ENCODE results near the gene ARRDC5. TPM values are rescaled to one million over a fixed set of nuclear protein-coding genes. Genes with fewer than 3 reads are reported as not detected.
"Not testable (repeated sequence)": the region's sequence is repeated elsewhere in the genome, so short reads cannot be mapped to it uniquely, and the experiment has no call there.

ARRDC5 gene
- total RNA-seq, 5 donors from 2014 or later (not counting 1 experiment from before 2014, with no cell fraction given) = 8.1 to 21.7 (median 15.8) TPM

DNA sequence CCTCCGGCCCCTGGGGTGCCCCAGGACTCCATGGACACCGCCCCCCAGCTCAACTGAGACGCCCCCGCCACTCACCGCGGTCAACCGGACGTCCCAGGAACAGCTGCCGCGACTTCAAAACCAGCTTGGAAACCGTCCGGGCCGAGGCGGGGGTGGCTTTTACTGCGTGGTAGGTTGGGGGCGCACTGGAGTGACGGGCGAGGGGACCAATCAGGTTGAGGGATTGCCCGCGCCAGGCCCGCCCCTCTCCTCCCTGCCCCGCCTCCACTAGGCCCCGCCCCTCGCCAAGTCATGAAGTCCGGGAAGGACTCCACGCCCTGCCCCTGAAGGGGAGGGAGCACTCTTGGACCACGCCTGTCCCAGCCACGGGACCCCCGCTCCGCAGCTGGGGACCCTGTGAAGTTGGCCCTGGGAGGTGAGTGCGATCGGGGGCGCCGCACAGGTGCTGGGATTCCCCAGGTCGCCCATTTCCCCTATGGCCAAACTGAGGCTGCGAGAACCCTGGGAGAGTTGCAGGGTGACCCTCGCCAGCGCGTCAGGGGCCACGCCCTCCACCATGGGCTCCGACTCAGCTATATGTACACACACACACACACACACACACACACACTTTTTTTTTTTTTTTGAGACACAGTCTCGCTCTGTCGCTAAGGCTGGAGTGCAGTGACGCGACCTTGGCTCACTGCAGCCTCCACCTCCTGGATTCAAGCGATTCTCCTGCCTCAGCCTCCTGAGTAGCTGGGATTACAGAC lies 35.0 kb downstream of the ARRDC5 start, which contains the start of gene PLIN3:
Gene PLIN3, minus strand, starts transcription at position 134 of the 752 bp plus-strand sequence. CDS start 6,273 bp downstream, outside the sequence.
- H3K27ac Mint-ChIP-seq = peak within 1 kb of the TSS; percentile 79 to 87
- peaks cover 9 to 17% (median 14%) of the 10 kb centered on the region in 3 donors for H3K4me1 Mint-ChIP-seq
- Histone ChIP-seq H3K4me3 (ENCODE audit: control insufficient read depth in 1 of 2, extremely low read depth in 1 of 2, low read length in 1 of 2) (peak within 1 kb of the TSS; percentile 53 to 87), H3K27ac (ENCODE audit: low read length) (peak within 1 kb of the TSS; percentile 19), H3K36me3 (ENCODE audit: control insufficient read depth in 2 of 2, extremely low read depth in 1 of 2, insufficient read depth in 1 of 2, low read length in 1 of 2) (no peaks in the 10 kb centered on the region), H3K9me3 (no peaks in the 10 kb centered on the region), H3K4me1 (ENCODE audit: control insufficient read depth in 1 of 2, extremely low read depth in 1 of 2, insufficient read depth in 2 of 2, low read length in 2 of 2) (peaks cover 0 to 29% of the 10 kb centered on the region in 2 experiments), H3K27me3 (replicated peaks in 1 of 2; ENCODE audit: control insufficient read depth in 2 of 2, extremely low read depth in 1 of 2, insufficient read depth in 2 of 2, low read length in 1 of 2) (peaks cover 0 to 9% of the 10 kb centered on the region in 2 experiments)
- H3K4me3 Mint-ChIP-seq = peak within 1 kb of the TSS; percentile 78 to 81 (median 80)
- ChIA-PET CTCF (interaction anchor here in 1 of 2 donors (1.1 to 1.4 kb wide), 2 partner anchors 44 to 101 kb away, joined by 3 to 7 read pairs; partner anchors contain the start of gene KDM4B), POLR2A (interaction anchor here in 1 of 2 donors (0.6 kb wide), 1 partner anchor 34 kb away, joined by 3 read pairs; no protein-coding TSS in a partner anchor)
- ATAC-seq (replicated peaks in 1 of 4) (peak; percentile 94 to 96 (median 95)), DNase-seq (peak; percentile 62 to 91 (median 83))
- H3K27me3 Mint-ChIP-seq = peaks cover 0 to 8% of the 10 kb centered on the region in 2 donors
- no peaks in the 10 kb centered on the region for H3K36me3 Mint-ChIP-seq
- whole genome bisulfite sequencing (ENCODE audit: insufficient coverage) = 12% methylated on average over 21 of the region's 46 CpGs
- no peaks in the 10 kb centered on the region for H3K9me3 Mint-ChIP-seq

DNA sequence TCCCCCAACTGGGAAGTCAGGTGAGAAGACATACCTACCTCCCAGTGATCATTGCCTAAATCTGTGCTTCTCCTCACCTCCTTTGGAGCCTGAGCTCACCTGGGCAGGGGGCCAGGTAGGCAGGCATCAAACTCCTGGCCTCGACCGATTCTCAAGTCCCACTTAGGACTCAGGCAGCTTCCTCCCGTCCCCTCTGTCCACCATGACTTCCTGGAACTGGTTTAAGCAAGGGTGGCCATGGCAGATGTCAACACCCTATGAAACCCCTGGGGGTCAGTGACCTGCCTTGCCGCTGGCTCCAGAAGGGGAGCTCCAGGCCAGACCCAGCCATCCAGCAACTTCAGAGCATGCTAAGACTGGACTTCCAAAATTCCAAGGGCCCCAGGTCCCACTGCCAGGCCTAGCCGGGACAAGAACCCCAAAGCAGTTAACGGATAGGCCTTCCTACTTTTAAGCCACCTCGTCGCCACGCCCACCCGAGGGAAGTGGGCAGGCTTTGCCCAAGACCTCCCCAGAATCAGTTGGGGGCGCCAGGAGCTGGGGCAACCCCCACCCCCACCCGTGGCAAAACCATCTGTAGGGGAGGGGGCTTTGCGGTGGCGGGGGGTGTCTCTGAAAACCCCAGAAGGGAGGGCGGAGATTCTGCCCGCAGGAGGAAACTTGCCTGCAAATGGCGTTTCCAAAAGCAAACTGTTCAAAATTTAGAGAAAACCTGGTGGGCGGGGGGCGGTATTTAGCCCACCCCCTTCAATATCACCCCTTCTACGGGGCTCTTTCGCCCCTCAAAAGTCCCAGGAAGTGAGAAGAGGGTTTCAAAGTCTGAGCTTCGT lies 35.9 kb downstream of the ARRDC5 start:
- Histone ChIP-seq H3K36me3 (ENCODE audit: control insufficient read depth in 2 of 2, extremely low read depth in 1 of 2, insufficient read depth in 1 of 2, low read length in 1 of 2) (no peaks in the 10 kb centered on the region), H3K4me3 (ENCODE audit: control insufficient read depth in 1 of 2, extremely low read depth in 1 of 2, low read length in 1 of 2) (peak overlapping the region; percentile 53 to 87), H3K4me1 (ENCODE audit: control insufficient read depth in 1 of 2, extremely low read depth in 1 of 2, insufficient read depth in 2 of 2, low read length in 2 of 2) (peaks cover 0 to 24% of the 10 kb centered on the region in 2 experiments), H3K27me3 (replicated peaks in 1 of 2; ENCODE audit: control insufficient read depth in 2 of 2, extremely low read depth in 1 of 2, insufficient read depth in 2 of 2, low read length in 1 of 2) (peaks cover 0 to 5% of the 10 kb centered on the region in 2 experiments), H3K9me3 (no peaks in the 10 kb centered on the region), H3K27ac (ENCODE audit: low read length) (peak overlapping the region; percentile 19)
- Mint-ChIP-seq H3K27ac (peak overlapping the region; percentile 79 to 87), H3K4me3 (peak overlapping the region; percentile 78 to 81 (median 80)), H3K36me3 (no peaks in the 10 kb centered on the region), H3K27me3 (peaks cover 0 to 4% of the 10 kb centered on the region in 2 donors), H3K4me1 (peaks cover 7 to 14% (median 10%) of the 10 kb centered on the region in 3 donors), H3K9me3 (no peaks in the 10 kb centered on the region)
- ChIA-PET CTCF (interaction anchor here in 1 of 2 donors (1.1 to 1.4 kb wide), 2 partner anchors 45 to 102 kb away, joined by 3 to 7 read pairs; partner anchors contain the start of gene KDM4B), POLR2A (interaction anchor here in 1 of 2 donors (0.6 kb wide), 1 partner anchor 33 kb away, joined by 3 read pairs; no protein-coding TSS in a partner anchor)
- 15% methylated on average over 5 of the region's 22 CpGs for WGBS (ENCODE audit: insufficient coverage)
- DNase-seq (peak in 34 of 35 experiments; percentile 11 to 67 (median 40)), ATAC-seq (replicated peaks in 1 of 4) (peak in 3 of 4 experiments; percentile 14 to 29 (median 18))

DNA sequence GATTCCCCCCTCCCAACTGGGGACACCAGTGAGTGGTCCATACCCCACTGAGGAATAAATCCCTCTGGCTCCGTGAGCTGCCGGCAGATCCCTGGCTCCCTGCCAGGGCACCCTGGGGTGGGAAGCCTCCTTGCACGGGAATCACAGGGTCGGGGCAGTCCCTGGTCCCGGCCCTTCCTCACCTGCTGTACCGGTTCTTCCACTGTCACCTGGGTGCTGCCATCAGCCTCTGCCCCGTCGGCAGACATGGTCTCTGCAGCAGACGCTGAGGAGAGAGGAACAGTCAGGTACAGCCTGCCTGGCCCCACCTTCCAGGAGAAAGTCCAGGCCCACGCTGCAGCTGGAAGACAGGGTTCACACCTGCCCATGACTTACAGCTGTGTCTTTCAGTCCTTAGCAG lies 41.5 kb downstream of the ARRDC5 start:
- no peaks in the 10 kb centered on the region for H3K27me3 Mint-ChIP-seq
- Histone ChIP-seq H3K36me3 (ENCODE audit: control insufficient read depth in 2 of 2, extremely low read depth in 1 of 2, insufficient read depth in 1 of 2, low read length in 1 of 2) (peaks cover 0 to 13% of the 10 kb centered on the region in 2 donors), H3K4me1 (ENCODE audit: control insufficient read depth in 1 of 2, extremely low read depth in 1 of 2, insufficient read depth in 2 of 2, low read length in 2 of 2) (peaks cover 0 to 1% of the 10 kb centered on the region in 2 experiments), H3K27ac (ENCODE audit: low read length) (no peak overlapping the region), H3K27me3 (replicated peaks in 1 of 2; ENCODE audit: control insufficient read depth in 2 of 2, extremely low read depth in 1 of 2, insufficient read depth in 2 of 2, low read length in 1 of 2) (no peaks in the 10 kb centered on the region), H3K9me3 (no peaks in the 10 kb centered on the region), H3K4me3 (ENCODE audit: control insufficient read depth in 1 of 2, extremely low read depth in 1 of 2, low read length in 1 of 2) (no peak overlapping the region)
- no peak overlapping the region for H3K27ac Mint-ChIP-seq
- no peak overlapping the region for H3K4me3 Mint-ChIP-seq
- POLR2A ChIA-PET = no interaction called here
- H3K36me3 Mint-ChIP-seq = no peaks in the 10 kb centered on the region
- peaks cover 0 to 4% (median 2%) of the 10 kb centered on the region in 3 donors for H3K4me1 Mint-ChIP-seq
- ATAC-seq (replicated peaks in 1 of 4) (no peak), DNase-seq (no peak)
- over 99% methylated on average over 10 of the region's 10 CpGs for WGBS (ENCODE audit: insufficient coverage)
- CTCF ChIA-PET = no interaction called here
- no peaks in the 10 kb centered on the region for H3K9me3 Mint-ChIP-seq

- peaks cover 0 to 3% (median 0%) of the 10 kb centered on the region in 3 donors for H3K4me1 Mint-ChIP-seq
- Histone ChIP-seq H3K9me3 (no peaks in the 10 kb centered on the region), H3K36me3 (ENCODE audit: control insufficient read depth in 2 of 2, extremely low read depth in 1 of 2, insufficient read depth in 1 of 2, low read length in 1 of 2) (peaks cover 3 to 13% of the 10 kb centered on the region in 2 donors), H3K4me1 (ENCODE audit: control insufficient read depth in 1 of 2, extremely low read depth in 1 of 2, insufficient read depth in 2 of 2, low read length in 2 of 2) (no peaks in the 10 kb centered on the region), H3K27me3 (replicated peaks in 1 of 2; ENCODE audit: control insufficient read depth in 2 of 2, extremely low read depth in 1 of 2, insufficient read depth in 2 of 2, low read length in 1 of 2) (no peaks in the 10 kb centered on the region), H3K27ac (ENCODE audit: low read length) (no peak overlapping the region), H3K4me3 (ENCODE audit: control insufficient read depth in 1 of 2, extremely low read depth in 1 of 2, low read length in 1 of 2) (no peak overlapping the region)
- no peaks in the 10 kb centered on the region for H3K27me3 Mint-ChIP-seq
- DNase-seq (no peak), ATAC-seq (replicated peaks in 1 of 4) (no peak)
- H3K27ac Mint-ChIP-seq = no peak overlapping the region
- no peak overlapping the region for H3K4me3 Mint-ChIP-seq
- CTCF ChIA-PET = interaction anchor here in 1 of 2 donors (1.0 kb wide), 1 partner anchor 52 kb away, joined by 3 read pairs; no protein-coding TSS in a partner anchor
- peaks cover 6% of the 10 kb centered on the region for H3K36me3 Mint-ChIP-seq
- no peaks in the 10 kb centered on the region for H3K9me3 Mint-ChIP-seq
- POLR2A ChIA-PET = no interaction called here
- WGBS (ENCODE audit: insufficient coverage) = 92% methylated on average over 8 of the region's 11 CpGs
Measured at GRCh38 chr19:4859697-4860096, 43.0 kb downstream of the ARRDC5 start.

DNA sequence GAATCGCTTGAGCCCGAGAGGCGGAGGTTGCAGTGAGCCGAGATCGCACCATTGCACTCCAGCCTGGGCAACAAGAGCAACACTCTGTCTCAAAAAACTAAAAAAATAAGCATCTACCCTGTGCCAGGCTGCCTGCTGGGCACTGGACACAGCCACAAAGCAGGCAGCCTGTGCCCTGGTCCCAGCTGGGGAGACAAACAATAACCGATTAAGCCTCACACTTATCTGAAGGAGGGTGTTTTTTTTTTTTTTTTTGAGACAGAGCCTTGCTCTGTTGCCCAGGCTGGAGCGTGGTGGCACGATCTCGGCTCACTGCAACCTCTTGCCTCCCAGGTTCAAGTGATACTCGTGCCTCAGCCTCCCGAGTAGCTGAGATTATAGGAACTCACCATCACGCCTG lies 46.2 kb downstream of the ARRDC5 start:
- 100% methylated on average over 7 of the region's 12 CpGs for WGBS (ENCODE audit: insufficient coverage)
- DNase-seq; H3K4me1 Mint-ChIP-seq; H3K36me3 Mint-ChIP-seq; H3K27ac Mint-ChIP-seq; H3K4me3 ChIP-seq (ENCODE audit: control insufficient read depth in 1 of 2, extremely low read depth in 1 of 2, low read length in 1 of 2); H3K27me3 Mint-ChIP-seq; H3K27me3 ChIP-seq (replicated peaks in 1 of 2; ENCODE audit: control insufficient read depth in 2 of 2, extremely low read depth in 1 of 2, insufficient read depth in 2 of 2, low read length in 1 of 2); H3K9me3 Mint-ChIP-seq; ATAC-seq (replicated peaks in 1 of 4); H3K4me3 Mint-ChIP-seq; H3K9me3 ChIP-seq; H3K4me1 ChIP-seq (ENCODE audit: control insufficient read depth in 1 of 2, extremely low read depth in 1 of 2, insufficient read depth in 2 of 2, low read length in 2 of 2); POLR2A ChIA-PET; H3K27ac ChIP-seq (ENCODE audit: low read length): not testable (repeated sequence)
- peaks cover 3 to 13% of the 10 kb centered on the region in 2 donors for H3K36me3 ChIP-seq (ENCODE audit: control insufficient read depth in 2 of 2, extremely low read depth in 1 of 2, insufficient read depth in 1 of 2, low read length in 1 of 2)
- CTCF ChIA-PET = interaction anchor here (0.6 to 0.7 kb wide), 3 partner anchors 45 to 197 kb away, joined by 3 to 5 read pairs (median 3); no protein-coding TSS in a partner anchor

DNA sequence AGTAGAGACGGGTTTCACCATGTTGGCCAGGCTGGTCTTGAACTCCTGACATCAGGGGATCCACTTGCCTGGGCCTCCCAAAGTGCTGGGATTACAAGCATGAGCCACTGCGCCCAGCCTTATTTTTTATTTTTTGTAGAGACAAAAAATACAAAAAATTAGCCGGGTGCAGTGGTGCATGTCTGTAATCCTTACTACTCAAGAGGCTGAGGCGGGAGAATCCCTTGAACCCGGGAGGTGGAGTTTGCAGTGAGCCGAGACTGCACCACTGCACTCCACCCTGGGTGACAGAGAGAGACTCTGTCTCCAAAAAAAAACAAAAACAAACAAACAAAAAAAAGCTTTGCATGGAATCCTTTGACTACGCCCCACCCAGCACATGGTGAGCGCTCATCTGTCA lies 49.2 kb downstream of the ARRDC5 start:
- 97% methylated on average over 7 of the region's 8 CpGs for WGBS (ENCODE audit: insufficient coverage)
- H3K4me3 ChIP-seq (ENCODE audit: control insufficient read depth in 1 of 2, extremely low read depth in 1 of 2, low read length in 1 of 2); H3K4me1 Mint-ChIP-seq; DNase-seq; H3K4me3 Mint-ChIP-seq; ATAC-seq (replicated peaks in 1 of 4); H3K36me3 Mint-ChIP-seq; H3K9me3 Mint-ChIP-seq; H3K27ac ChIP-seq (ENCODE audit: low read length); H3K9me3 ChIP-seq; H3K27ac Mint-ChIP-seq; POLR2A ChIA-PET; H3K27me3 Mint-ChIP-seq; H3K27me3 ChIP-seq (replicated peaks in 1 of 2; ENCODE audit: control insufficient read depth in 2 of 2, extremely low read depth in 1 of 2, insufficient read depth in 2 of 2, low read length in 1 of 2); H3K4me1 ChIP-seq (ENCODE audit: control insufficient read depth in 1 of 2, extremely low read depth in 1 of 2, insufficient read depth in 2 of 2, low read length in 2 of 2): not testable (repeated sequence)
- CTCF ChIA-PET = interaction anchor here in 1 of 2 donors (0.6 kb wide), 1 partner anchor 173 kb away, joined by 4 read pairs; no protein-coding TSS in a partner anchor
- peaks cover 3 to 10% of the 10 kb centered on the region in 2 donors for H3K36me3 ChIP-seq (ENCODE audit: control insufficient read depth in 2 of 2, extremely low read depth in 1 of 2, insufficient read depth in 1 of 2, low read length in 1 of 2)
